ENCODE results near the gene SRRM3. TPM values are rescaled to one million over a fixed set of nuclear protein-coding genes. Genes with fewer than 3 reads are reported as not detected.

The SRRM3 gene
- total and polyA plus RNA-seq, 9 of the 15 experiments (the other 6 are each of a cell fraction or from before 2014, with no cell fraction given), result 0.04 to 0.91 (median 0.46) TPM; not detected in 2

DNA sequence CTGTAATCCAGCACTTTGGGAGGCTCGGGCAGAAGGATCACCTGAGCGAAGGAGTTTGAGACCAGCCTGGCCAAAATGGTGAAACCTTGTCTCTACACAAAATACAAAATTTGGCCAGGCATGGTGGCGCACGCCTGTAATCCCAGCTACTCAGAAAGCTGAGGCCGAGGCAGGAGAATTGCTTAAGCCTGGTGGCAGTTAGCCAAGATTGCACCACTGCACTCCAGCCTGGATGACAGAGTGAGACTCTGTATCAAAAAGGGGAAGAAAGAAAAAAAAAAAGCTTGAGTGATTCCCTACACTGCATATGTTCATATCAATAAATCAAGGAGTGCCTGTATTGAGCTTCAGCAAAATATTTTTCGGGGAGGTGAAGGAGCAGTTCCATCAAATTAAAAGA, 45.8 kb upstream of the SRRM3 start (continued):
- TF ChIP-seq, protein P1, sequence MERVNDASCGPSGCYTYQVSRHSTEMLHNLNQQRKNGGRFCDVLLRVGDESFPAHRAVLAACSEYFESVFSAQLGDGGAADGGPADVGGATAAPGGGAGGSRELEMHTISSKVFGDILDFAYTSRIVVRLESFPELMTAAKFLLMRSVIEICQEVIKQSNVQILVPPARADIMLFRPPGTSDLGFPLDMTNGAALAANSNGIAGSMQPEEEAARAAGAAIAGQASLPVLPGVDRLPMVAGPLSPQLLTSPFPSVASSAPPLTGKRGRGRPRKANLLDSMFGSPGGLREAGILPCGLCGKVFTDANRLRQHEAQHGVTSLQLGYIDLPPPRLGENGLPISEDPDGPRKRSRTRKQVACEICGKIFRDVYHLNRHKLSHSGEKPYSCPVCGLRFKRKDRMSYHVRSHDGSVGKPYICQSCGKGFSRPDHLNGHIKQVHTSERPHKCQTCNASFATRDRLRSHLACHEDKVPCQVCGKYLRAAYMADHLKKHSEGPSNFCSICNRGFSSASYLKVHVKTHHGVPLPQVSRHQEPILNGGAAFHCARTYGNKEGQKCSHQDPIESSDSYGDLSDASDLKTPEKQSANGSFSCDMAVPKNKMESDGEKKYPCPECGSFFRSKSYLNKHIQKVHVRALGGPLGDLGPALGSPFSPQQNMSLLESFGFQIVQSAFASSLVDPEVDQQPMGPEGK (CRISPR knock-in tag; IDR thresholded peaks at IDR 0.05; ENCODE audit: borderline replicate concordance), result no peak
- TF ChIP-seq RBM22 (IDR thresholded peaks at IDR 0.05; ENCODE audit: low read depth, low read length, poor library complexity, severe bottlenecking) (no peak), CBX3 (IDR thresholded peaks at IDR 0.05; ENCODE audit: borderline replicate concordance in 1 of 2, low read length in 2 of 2) (no peak), CTBP1 (IDR thresholded peaks at IDR 0.05; ENCODE audit: borderline replicate concordance) (peak; percentile 23; the same call in 1 of the 2 replicates), FOSL1 (tag; conservative IDR thresholded peaks at IDR 0.05) (0 out of 2 replicates have a peak, but pooled peaks have one; percentile 19), ELF1 (tag; IDR thresholded peaks at IDR 0.05) (no peak)
- TF ChIP-seq, protein P2, sequence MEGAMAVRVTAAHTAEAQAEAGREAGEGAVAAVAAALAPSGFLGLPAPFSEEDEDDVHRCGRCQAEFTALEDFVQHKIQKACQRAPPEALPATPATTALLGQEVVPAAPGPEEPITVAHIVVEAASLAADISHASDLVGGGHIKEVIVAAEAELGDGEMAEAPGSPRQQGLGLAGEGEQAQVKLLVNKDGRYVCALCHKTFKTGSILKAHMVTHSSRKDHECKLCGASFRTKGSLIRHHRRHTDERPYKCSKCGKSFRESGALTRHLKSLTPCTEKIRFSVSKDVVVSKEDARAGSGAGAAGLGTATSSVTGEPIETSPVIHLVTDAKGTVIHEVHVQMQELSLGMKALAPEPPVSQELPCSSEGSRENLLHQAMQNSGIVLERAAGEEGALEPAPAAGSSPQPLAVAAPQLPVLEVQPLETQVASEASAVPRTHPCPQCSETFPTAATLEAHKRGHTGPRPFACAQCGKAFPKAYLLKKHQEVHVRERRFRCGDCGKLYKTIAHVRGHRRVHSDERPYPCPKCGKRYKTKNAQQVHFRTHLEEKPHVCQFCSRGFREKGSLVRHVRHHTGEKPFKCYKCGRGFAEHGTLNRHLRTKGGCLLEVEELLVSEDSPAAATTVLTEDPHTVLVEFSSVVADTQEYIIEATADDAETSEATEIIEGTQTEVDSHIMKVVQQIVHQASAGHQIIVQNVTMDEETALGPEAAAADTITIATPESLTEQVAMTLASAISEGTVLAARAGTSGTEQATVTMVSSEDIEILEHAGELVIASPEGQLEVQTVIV (CRISPR knock-in tag; IDR thresholded peaks at IDR 0.05; ENCODE audit: borderline replicate concordance), result no peak
- TF ChIP-seq, protein P3, sequence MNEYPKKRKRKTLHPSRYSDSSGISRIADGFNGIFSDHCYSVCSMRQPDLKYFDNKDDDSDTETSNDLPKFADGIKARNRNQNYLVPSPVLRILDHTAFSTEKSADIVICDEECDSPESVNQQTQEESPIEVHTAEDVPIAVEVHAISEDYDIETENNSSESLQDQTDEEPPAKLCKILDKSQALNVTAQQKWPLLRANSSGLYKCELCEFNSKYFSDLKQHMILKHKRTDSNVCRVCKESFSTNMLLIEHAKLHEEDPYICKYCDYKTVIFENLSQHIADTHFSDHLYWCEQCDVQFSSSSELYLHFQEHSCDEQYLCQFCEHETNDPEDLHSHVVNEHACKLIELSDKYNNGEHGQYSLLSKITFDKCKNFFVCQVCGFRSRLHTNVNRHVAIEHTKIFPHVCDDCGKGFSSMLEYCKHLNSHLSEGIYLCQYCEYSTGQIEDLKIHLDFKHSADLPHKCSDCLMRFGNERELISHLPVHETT (CRISPR knock-in tag; conservative IDR thresholded peaks at IDR 0.05 in 1 of 2, IDR thresholded peaks at IDR 0.05 in 1 of 2), result 0 out of 4 replicates have a peak, but pooled peaks of 1 of the 2 experiments have one; percentile 16
- TF ChIP-seq, protein P4, sequence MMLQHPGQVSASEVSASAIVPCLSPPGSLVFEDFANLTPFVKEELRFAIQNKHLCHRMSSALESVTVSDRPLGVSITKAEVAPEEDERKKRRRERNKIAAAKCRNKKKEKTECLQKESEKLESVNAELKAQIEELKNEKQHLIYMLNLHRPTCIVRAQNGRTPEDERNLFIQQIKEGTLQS (IDR thresholded peaks at IDR 0.05), result peak; percentile 32
- TF ChIP-seq, protein P4 (CRISPR knock-in tag; conservative IDR thresholded peaks at IDR 0.05), result no peak
- TF ChIP-seq, protein P5, sequence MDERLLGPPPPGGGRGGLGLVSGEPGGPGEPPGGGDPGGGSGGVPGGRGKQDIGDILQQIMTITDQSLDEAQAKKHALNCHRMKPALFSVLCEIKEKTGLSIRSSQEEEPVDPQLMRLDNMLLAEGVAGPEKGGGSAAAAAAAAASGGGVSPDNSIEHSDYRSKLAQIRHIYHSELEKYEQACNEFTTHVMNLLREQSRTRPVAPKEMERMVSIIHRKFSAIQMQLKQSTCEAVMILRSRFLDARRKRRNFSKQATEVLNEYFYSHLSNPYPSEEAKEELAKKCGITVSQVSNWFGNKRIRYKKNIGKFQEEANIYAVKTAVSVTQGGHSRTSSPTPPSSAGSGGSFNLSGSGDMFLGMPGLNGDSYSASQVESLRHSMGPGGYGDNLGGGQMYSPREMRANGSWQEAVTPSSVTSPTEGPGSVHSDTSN (CRISPR knock-in tag; IDR thresholded peaks at IDR 0.05; ENCODE audit: low read depth), result no peak
- TF ChIP-seq, protein P5 (tag; conservative IDR thresholded peaks at IDR 0.05; ENCODE audit: low read depth), result peak; percentile 37; the same call in 1 of the 2 replicates
- TF ChIP-seq, protein P6, sequence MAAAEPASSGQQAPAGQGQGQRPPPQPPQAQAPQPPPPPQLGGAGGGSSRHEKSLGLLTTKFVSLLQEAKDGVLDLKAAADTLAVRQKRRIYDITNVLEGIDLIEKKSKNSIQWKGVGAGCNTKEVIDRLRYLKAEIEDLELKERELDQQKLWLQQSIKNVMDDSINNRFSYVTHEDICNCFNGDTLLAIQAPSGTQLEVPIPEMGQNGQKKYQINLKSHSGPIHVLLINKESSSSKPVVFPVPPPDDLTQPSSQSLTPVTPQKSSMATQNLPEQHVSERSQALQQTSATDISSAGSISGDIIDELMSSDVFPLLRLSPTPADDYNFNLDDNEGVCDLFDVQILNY (CRISPR knock-in tag; IDR thresholded peaks at IDR 0.05), result no peak

Data from K562 (cell line).